Fibroblast of skin of right biceps (primary cell): Measurements from ENCODE around the gene STAT6.
"Not testable (repeated sequence)": the region's sequence is repeated elsewhere in the genome, so short reads cannot be mapped to it uniquely, and the experiment has no call there.

Experiments used
- DNase-seq: peaks from one replicate; pipeline ENCODE4 v3.0.0-alpha.2; 2013

STAT6 gene

GRCh38 chr12:57124261-57124877, 13.2 kb upstream of the STAT6 start:
- peak; percentile 75 for DNase-seq

DNA sequence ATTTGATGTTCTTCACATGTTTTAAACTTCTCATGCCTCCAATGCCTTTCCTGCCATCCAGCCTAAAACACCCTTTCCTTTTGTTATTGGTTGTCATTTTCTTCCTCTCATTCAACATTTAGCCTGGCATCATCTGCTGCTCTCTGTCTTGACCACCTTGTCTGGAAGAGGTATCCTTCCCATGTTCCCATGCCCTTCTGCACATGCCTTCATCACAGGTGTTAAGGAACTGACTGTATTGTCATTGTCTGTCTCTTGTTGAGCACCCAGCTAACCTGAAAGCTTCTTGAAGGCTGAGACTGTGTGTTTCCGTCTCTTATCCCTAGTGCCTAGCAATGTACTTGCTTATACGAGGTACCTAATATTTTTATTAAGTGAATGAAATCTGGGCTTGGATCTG, 12.7 kb upstream of the STAT6 start:
- DNase-seq, result no peak

DNA sequence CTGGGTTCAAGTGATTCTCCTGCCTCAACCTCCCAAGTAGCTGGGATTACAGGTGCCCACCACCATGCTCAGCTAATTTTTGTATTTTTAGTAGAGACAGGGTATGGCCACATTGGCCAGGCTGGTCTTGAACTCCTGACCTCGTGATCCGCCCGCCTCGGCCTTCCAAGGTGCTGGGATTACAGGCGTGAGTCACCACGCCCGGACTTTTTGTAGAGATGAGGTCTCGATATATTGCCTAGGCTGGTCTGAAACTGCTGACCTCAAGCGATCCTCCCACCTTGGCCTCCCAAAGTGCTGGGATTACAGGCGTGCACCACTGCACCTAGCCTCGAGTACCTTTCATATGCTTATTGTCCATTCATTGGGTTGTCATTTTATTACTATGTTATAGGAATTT, 9.6 kb upstream of the STAT6 start:
- not testable (repeated sequence) for DNase-seq

DNA sequence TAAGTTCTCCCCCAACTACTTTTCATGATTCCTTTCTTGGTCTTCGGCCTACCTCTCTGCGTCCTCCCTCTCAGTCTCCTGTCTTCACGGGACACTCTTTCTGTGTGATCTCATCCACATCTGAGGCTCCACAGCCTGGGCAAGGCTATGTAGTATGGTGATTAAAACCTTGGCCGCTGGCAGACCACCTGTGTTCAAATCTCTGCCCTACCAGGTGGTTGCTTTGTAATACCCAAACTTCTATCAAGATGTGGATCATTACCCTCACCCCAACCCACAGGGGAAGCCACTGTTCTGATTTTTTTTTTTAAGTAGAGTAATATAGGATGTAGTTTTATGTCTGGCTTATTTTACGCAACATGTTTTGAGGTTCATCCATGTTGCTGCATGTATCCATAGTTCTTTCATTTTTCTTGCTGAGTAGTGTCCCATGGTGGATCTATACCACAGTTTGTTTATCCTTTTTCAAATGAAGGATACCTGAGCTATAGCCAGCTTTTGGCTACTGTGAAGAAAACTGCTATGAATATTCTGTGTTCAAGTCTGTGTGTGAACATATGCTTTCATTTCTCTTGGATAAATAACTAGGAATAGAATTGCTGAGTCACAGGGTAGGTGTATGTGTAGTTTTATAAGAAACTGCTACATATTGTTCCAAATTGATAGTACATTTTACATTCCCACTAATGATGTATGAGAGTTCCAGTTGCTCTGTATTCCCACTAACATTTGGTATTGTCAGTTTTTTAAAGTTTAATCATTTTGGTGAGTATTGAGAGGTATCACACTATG, 8.3 kb upstream of the STAT6 start:
- no peak for DNase-seq

DNA sequence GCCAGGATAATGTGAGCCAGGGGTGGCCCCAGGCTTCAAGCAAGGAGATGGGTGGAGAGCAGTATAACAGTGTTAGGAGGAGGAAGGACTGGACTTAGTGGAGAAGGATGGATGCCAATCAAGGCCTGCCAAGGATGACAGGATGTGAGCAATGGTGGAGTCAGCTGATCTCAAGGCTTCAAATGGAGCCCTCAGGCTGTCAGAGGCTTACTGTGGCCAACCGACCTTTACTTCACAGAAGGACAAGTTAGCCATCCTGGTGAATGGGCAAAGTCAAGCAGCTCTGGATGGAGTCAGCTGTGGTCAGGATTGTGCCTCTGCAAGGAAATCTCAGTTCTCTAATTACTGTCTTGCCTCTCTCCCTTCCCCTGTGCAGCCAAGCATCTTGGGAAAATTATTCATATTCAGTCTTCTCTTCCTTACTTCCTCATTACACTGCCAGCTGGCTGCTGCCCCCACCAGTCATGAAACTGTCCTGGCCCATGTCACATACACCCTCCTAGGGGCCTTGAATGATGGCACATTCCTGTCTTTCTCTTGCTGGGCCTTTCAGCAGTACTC, 7.6 kb upstream of the STAT6 start:
- DNase-seq, result peak; percentile 36

DNA sequence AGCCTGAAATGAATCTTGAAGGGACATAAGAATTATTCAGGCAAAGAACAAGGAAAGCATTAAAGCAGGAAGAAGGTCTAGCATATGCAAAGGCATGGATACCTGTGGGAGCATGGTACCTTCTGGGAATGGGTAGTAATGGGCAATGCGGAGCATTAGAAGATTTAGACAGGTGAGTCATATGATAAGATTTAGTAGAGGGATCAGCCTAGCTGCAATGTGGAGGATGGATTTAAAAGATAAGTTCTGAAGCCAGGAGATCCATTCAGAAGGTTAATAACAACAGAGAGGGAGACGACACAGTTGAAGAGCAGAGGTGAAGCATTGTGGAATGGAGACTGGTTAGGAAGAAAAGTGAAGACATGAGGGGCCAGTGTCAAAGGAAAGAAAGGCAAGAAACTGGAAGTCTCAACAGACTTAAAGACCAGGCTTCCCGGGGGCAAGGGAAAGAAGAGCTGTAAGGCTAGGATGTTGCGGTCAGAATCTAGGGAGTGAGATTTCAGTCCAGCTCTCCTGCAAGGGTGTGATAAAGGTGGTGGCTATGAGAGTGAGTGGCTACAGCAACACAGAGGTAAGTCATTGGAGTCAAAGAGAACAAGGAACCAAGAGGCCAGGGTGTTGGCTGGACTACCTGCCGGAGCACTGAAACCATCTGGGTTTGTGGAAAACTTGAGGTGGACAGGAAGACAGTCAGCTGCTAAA, 5.6 kb upstream of the STAT6 start:
- DNase-seq, result no peak

GRCh38 chr12:57112492-57113294, 1.5 kb upstream of the STAT6 start:
- DNase-seq, result no peak

DNA sequence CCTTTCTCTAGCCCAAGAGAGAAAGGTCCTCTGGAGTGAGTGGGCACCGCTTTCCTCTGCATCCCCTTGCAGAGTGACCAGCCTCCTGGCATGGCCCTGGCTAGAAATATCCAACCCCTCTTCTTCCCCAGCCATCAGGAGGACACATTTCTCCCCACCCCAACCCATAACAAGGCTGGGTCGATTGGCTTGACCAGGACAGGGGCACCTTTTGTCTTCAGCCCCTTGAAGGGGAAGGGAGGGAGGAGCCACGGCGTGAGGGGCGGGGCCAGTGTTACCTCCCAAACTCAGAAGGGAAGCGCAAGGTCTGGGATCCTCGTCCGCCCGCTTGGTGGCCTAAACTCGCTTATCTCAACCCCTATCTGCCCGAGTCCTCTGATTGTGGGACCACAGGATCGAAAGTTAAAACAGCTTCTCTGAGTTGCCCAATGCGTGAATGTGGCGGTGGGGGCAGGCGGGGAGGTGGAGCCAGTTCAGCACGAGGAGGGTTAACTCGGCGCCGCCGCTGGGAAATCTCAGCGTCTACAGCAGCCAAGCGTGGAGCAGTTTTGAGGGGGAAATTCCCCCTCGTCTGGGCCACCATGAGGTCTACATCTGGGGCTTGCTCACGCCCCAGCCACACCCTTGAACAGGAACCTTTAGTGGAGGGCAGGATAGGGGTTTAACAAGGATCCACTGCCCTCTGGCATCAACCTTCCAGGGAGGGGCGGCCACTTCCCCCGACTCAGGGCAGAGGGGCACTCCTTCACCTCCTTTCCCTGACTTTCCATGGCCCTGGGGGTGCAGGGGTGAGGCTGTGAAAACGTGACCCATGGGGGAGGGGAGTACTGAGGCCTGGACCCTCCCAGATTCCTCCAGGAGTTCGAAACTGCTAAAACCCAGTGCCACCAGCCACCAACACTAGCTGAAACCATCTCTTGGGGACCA, 795 bp downstream of the STAT6 start:
- DNase-seq, result peak; percentile 73

- DNase-seq, result no peak
These were observed 1.7 kb downstream of the STAT6 start for GRCh38 chr12:57109207-57110103.

GRCh38 chr12:57107456-57108155, 3.6 kb downstream of the STAT6 start:
- no peak for DNase-seq

DNA sequence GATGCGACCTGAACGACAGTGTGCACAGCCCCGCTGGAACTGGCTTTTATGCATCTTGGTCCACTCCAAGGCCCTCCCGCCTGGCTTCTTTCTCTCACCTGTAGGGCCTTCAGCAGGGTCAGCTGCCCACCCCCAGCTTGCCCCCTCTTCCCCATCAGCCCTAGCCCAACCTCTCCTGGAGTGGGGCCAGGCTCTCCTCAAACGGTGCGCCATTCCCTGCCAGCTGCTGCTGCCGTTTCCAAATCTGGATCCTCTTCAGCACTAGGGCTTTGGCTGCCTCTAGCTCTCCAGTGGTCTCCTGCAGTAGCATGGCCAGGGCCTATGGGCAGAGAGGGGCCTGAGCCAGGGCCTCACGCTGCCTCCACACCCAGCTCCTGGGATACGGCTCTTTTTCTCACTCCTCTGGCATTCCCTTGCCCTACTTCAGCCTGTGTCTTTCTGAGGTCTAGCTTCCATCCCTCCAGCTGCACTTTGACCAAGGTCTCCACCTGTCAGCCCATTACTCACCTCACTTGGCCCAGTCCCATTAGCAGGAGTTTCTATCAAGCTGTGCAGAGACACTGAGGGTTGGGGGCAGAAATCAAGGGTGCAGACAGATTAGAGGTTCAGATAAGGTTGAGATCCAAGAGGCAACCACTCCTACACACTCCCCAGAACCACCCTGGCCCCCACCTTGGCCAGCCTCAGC, 5.0 kb downstream of the STAT6 start:
- DNase-seq, result no peak

- DNase-seq, result no peak
These were observed 6.0 kb downstream of the STAT6 start for GRCh38 chr12:57105011-57105753.

DNA sequence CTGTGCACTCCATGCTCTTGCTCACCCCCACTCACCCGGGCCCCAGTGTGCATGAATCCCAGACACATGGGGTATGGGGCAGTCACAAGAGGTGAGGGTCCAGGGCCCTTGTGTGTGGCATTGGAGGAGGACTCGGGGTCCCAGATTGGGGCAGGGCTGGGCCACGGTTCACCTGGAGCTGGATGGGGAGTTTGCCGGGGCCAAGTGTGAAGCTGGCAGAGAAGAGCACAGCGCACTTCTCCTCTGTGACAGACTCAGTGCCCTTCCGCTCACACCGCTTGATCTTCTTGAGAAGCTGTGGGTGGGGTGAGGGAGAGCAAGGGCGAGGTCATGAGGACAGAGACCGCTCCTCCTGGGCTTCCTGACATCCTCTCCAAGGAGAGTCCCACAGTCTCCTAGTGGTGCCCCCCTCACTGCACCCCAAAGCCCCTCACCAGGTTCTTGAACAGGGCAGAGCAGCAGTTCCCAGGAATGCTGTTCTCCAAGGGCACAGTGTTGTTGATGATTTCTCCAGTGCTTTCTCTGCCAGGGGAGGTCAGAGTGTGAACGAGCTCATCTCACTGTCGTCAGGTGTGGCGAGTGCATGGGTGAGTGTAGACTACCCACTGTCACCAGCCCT, 6.8 kb downstream of the STAT6 start:
- DNase-seq, result no peak

DNA sequence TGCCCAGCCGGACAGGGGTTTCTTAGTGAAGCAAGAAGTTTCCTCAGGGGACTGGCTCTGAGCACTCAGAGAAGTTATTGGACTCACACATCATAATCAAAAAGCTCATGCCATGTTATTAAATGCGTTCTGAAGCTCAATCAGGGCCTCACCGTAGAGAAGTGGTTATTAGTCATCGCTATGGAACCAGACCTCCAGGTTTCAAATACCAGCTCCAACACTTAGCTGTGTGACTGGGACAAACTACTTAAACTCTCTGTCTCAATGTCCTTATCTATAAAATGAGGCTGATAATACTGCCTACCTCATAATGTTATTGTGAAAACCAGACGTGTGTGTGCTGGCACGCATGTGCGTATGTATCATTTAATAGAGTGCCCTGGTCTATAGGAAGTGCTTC, 7.3 kb downstream of the STAT6 start:
- no peak for DNase-seq

GRCh38 chr12:57101892-57102695, 9.1 kb downstream of the STAT6 start:
- no peak for DNase-seq

GRCh38 chr12:57099766-57100165, 11.4 kb downstream of the STAT6 start:
- no peak for DNase-seq

GRCh38 chr12:57099047-57099714, 12.0 kb downstream of the STAT6 start:
- no peak for DNase-seq
